ENCODE data around the gene RFX8. TPM values are rescaled to one million over a fixed set of nuclear protein-coding genes. Genes with fewer than 3 reads are reported as not detected.

The RFX8 gene
- total RNA-seq, 6 donors from 2014 or later: 0.24 to 21.0 (median 0.80) TPM; not detected in 2

GRCh38 chr2:101476605-101477208, 1.8 kb upstream of the RFX8 start:
- DNase-seq (no peak), ATAC-seq (ENCODE audit: low FRiP score in 2 of 2) (no peak)
- peaks cover 0 to 11% (median 0%) of the 10 kb centered on the region in 4 donors for H3K27me3 ChIP-seq
- H3K36me3 ChIP-seq: no peaks in the 10 kb centered on the region
- H3K4me3 ChIP-seq: no peak overlapping the region
- H3K27ac ChIP-seq: no peak overlapping the region
- H3K4me1 ChIP-seq: peaks cover 12 to 19% (median 14%) of the 10 kb centered on the region in 4 donors
- 93 to 95% methylated on average over 8 of the region's 8 CpGs for WGBS, 2 donors
- H3K9me3 ChIP-seq: no peaks in the 10 kb centered on the region
- no peak for TF ChIP-seq EP300 (IDR thresholded peaks at IDR 0.05)
- no peak for TF ChIP-seq POLR2AphosphoS5 (IDR thresholded peaks at IDR 0.05)
- no peak for TF ChIP-seq POLR2A (IDR thresholded peaks at IDR 0.05)
- no peak for TF ChIP-seq CTCF (IDR thresholded peaks at IDR 0.05)

GRCh38 chr2:101473911-101474701, 806 bp downstream of the RFX8 start:
- Histone ChIP-seq H3K27ac (peak overlapping the region; percentile 4 to 61 (median 59)), H3K9me3 (no peaks in the 10 kb centered on the region), H3K4me3 (peak overlapping the region; percentile 47 to 63 (median 56)), H3K27me3 (peaks cover 0 to 11% (median 0%) of the 10 kb centered on the region in 4 donors), H3K4me1 (peaks cover 12 to 19% (median 14%) of the 10 kb centered on the region in 4 donors), H3K36me3 (no peaks in the 10 kb centered on the region)
- DNase-seq: peak; percentile 31 to 90
- no peak for TF ChIP-seq POLR2A (IDR thresholded peaks at IDR 0.05)
- no peak for TF ChIP-seq POLR2AphosphoS5 (IDR thresholded peaks at IDR 0.05)
- no peak for TF ChIP-seq EP300 (IDR thresholded peaks at IDR 0.05)
- TF ChIP-seq CTCF (IDR thresholded peaks at IDR 0.05): no peak
- ATAC-seq (ENCODE audit: low FRiP score in 2 of 2): peak in 1 of 2 donors; percentile 87
- 1 to 3% methylated on average over 9 to 22 of the region's 92 CpGs for WGBS, 2 donors

DNA sequence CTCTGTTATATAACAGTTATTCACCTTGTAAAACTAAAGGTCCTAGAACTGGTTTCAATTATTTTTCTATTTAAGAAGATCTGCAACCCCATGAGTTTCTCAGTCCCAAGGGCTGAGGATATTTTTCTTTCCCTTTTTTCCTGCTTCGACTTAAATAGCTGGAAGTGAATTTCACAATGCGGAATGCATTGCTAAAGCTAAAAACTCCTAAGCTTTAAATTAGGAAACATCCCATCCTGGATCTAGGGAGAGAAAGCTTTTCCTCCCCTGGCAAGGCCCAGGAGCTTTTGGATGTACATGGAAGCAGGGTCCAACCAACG, 1.4 kb downstream of the RFX8 start:
- ATAC-seq (ENCODE audit: low FRiP score in 2 of 2): no peak

GRCh38 chr2:101469863-101470262, 5.0 kb downstream of the RFX8 start:
- ATAC-seq (ENCODE audit: low FRiP score in 2 of 2): no peak
- Histone ChIP-seq H3K9me3 (no peaks in the 10 kb centered on the region), H3K4me3 (no peak overlapping the region), H3K36me3 (no peaks in the 10 kb centered on the region), H3K27me3 (peaks cover 0 to 11% (median 0%) of the 10 kb centered on the region in 4 donors), H3K4me1 (peaks cover 12 to 16% (median 14%) of the 10 kb centered on the region in 4 donors), H3K27ac (no peak overlapping the region)
- WGBS, 2 donors: 91 to 94% methylated on average over 3 to 4 of the region's 4 CpGs
- no peak for DNase-seq
- TF ChIP-seq EP300 (IDR thresholded peaks at IDR 0.05) (no peak), POLR2AphosphoS5 (IDR thresholded peaks at IDR 0.05) (no peak), POLR2A (IDR thresholded peaks at IDR 0.05) (no peak), CTCF (IDR thresholded peaks at IDR 0.05) (no peak)

More for the DNA sequence above, 1.4 kb downstream of the RFX8 start:
- TF ChIP-seq POLR2AphosphoS5 (IDR thresholded peaks at IDR 0.05) (no peak), EP300 (IDR thresholded peaks at IDR 0.05) (no peak), CTCF (IDR thresholded peaks at IDR 0.05) (no peak), POLR2A (IDR thresholded peaks at IDR 0.05) (no peak)
- Histone ChIP-seq H3K36me3 (no peaks in the 10 kb centered on the region), H3K4me3 (peak overlapping the region; percentile 47 to 63 (median 56)), H3K4me1 (peaks cover 12 to 19% (median 14%) of the 10 kb centered on the region in 4 donors), H3K27ac (peak overlapping the region in 3 of 4 donors; percentile 59 to 61 (median 59)), H3K27me3 (peaks cover 0 to 11% (median 0%) of the 10 kb centered on the region in 4 donors), H3K9me3 (no peaks in the 10 kb centered on the region)
- 33 to 34% methylated on average over 3 of the region's 3 CpGs for whole genome bisulfite sequencing, 2 donors
- DNase-seq: no peak
